Ishikawa (cell line): ENCODE measurements around the gene TIMP2.

Experiments used
- CEBPB ChIP-seq: IDR thresholded peaks from 2 replicates; pipeline ENCODE4 v1.6.1; 2012
- CREB1 ChIP-seq: IDR thresholded peaks from 2 replicates; pipeline ENCODE4 v1.6.1; 2012; ENCODE audit warnings: low read depth
- EGR1 ChIP-seq: IDR thresholded peaks from 2 replicates; pipeline ENCODE4 v1.6.1; 2012
- EP300 ChIP-seq: IDR thresholded peaks from 2 replicates; pipeline ENCODE4 v1.6.1; 2012; ENCODE audit warnings: borderline replicate concordance
- FOXM1 ChIP-seq: IDR thresholded peaks from 2 replicates; pipeline ENCODE4 v1.6.1; 2012; ENCODE audit warnings: low read depth, borderline replicate concordance
- RAD21 ChIP-seq: IDR thresholded peaks from 2 replicates; pipeline ENCODE4 v1.6.1; 2012; ENCODE audit warnings: low read depth
- TAF1 ChIP-seq: IDR thresholded peaks from 2 replicates; pipeline ENCODE4 v1.6.1; 2012; ENCODE audit warnings: low read depth, mild to moderate bottlenecking
- TCF12 ChIP-seq: IDR thresholded peaks from 2 replicates; pipeline ENCODE4 v1.6.1; 2012; ENCODE audit warnings: low read depth
- TEAD4 ChIP-seq: IDR thresholded peaks from 2 replicates; pipeline ENCODE4 v1.6.1; 2012
- YY1 ChIP-seq: IDR thresholded peaks from 2 replicates; pipeline ENCODE4 v1.6.1; 2012; ENCODE audit warnings: low read depth
- ZBTB7A ChIP-seq: IDR thresholded peaks from 2 replicates; pipeline ENCODE4 v1.6.1; 2012; ENCODE audit warnings: low read depth
- TF ChIP-seq, protein P1 (sequence below): IDR thresholded peaks from 2 replicates; pipeline ENCODE4 v1.6.1; 2012
- TF ChIP-seq, protein P2 (sequence below): IDR thresholded peaks from 2 replicates; pipeline ENCODE4 v1.6.1; 2012; ENCODE audit warnings: low read depth, mild to moderate bottlenecking
- TF ChIP-seq, protein P3 (sequence below): IDR thresholded peaks from 2 replicates; pipeline ENCODE4 v1.6.1; 2012

TIMP2 gene

DNA sequence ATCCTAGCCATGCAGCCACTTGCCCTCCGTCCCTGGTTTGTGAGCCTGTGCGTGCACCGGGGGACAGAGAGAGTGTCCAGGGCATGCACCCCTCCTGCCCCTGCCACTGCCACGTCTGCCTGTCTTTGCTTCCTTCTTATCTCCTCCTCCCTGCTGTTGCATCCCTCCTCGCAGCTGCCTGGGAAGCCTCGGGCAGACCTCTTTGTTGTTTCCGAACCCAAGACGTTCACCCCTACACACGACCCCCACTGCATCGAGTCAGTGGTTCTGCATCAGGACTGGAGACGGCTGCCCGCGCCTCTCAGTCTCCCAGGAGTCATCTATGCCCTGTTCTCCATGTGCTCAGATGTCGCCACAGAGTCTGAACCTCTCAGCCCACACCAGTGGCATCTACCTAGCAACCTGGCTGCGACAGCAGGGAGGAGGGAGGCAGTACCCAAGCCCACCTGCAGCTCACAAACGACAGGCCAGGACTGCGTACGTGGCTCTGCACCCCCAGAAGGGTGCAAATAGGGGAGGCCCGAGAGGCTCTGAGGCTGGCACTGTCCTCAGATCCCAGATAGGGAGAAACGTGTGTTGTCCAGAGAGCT is 5.2 kb downstream of the TIMP2 start:
- TF ChIP-seq EP300: no peak

DNA sequence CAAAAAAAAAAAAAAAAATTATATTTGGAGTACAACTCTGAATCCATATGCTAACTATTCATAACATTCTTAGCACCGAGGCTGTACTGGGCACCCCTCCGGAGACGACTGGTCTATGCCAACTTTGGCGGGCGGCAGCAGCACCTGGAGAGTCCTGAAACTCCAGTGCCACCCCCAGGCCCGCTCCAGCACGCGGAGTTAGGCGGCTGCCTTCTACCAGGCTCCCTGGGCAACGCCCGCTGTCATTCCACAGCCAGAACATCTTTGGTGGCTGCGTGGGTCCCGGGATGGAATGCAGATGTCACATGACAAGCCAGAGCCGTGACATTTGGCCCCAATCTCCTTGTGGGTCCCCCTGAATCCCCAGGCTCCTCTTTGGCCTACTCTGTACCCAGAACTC is 6.2 kb downstream of the TIMP2 start:
- TF ChIP-seq TAF1 (no peak), CREB1 (no peak), CEBPB (no peak), FOXM1 (no peak), TCF12 (no peak), TEAD4 (no peak)
- TF ChIP-seq, protein P1, sequence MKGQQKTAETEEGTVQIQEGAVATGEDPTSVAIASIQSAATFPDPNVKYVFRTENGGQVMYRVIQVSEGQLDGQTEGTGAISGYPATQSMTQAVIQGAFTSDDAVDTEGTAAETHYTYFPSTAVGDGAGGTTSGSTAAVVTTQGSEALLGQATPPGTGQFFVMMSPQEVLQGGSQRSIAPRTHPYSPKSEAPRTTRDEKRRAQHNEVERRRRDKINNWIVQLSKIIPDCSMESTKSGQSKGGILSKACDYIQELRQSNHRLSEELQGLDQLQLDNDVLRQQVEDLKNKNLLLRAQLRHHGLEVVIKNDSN: no peak
- TF ChIP-seq, protein P2, sequence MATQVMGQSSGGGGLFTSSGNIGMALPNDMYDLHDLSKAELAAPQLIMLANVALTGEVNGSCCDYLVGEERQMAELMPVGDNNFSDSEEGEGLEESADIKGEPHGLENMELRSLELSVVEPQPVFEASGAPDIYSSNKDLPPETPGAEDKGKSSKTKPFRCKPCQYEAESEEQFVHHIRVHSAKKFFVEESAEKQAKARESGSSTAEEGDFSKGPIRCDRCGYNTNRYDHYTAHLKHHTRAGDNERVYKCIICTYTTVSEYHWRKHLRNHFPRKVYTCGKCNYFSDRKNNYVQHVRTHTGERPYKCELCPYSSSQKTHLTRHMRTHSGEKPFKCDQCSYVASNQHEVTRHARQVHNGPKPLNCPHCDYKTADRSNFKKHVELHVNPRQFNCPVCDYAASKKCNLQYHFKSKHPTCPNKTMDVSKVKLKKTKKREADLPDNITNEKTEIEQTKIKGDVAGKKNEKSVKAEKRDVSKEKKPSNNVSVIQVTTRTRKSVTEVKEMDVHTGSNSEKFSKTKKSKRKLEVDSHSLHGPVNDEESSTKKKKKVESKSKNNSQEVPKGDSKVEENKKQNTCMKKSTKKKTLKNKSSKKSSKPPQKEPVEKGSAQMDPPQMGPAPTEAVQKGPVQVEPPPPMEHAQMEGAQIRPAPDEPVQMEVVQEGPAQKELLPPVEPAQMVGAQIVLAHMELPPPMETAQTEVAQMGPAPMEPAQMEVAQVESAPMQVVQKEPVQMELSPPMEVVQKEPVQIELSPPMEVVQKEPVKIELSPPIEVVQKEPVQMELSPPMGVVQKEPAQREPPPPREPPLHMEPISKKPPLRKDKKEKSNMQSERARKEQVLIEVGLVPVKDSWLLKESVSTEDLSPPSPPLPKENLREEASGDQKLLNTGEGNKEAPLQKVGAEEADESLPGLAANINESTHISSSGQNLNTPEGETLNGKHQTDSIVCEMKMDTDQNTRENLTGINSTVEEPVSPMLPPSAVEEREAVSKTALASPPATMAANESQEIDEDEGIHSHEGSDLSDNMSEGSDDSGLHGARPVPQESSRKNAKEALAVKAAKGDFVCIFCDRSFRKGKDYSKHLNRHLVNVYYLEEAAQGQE: no peak
- TF ChIP-seq, protein P3, sequence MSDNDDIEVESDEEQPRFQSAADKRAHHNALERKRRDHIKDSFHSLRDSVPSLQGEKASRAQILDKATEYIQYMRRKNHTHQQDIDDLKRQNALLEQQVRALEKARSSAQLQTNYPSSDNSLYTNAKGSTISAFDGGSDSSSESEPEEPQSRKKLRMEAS: no peak

DNA sequence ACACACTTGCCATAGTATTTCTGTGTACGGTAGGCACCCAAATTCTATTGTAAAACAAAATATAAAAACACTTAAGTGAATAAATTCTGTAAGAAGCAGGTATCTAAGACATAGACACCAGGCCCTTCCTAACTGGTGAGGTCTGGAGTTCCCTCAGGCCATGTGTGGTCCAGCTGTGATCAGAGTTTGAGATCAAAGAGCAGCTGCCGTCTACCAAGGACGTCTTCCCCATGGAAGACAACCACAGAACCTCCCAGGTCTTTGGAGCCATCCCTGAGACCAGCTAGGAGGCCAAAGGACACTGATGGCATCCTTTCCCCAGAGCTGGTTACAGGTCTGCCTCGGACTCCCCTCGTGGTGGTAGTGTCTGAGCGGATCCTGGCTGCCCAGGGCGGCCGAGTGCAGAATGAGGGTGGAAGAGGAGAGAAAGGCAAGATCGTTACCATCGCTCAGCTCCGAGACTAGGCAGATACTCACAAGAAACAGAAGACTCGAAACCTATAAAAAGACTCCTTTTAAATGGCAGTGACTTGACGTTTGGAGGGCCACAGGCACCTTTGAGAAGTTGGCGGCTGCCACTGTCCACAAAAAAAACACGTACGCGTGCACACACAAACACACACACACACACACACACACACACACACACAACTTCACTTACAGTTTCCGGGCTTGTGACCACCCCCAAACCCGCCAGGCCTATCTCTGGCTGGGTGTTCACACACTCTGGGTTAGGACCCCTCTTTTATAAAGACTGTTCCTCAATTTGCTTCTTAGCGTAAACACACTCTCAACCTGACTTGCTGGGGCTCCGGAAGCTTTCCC is 7.5 kb downstream of the TIMP2 start:
- TF ChIP-seq EGR1: no peak
- TF ChIP-seq TEAD4: no peak
- TF ChIP-seq, protein P2: no peak
- TF ChIP-seq, protein P3: no peak
- no peak for TF ChIP-seq FOXM1

DNA sequence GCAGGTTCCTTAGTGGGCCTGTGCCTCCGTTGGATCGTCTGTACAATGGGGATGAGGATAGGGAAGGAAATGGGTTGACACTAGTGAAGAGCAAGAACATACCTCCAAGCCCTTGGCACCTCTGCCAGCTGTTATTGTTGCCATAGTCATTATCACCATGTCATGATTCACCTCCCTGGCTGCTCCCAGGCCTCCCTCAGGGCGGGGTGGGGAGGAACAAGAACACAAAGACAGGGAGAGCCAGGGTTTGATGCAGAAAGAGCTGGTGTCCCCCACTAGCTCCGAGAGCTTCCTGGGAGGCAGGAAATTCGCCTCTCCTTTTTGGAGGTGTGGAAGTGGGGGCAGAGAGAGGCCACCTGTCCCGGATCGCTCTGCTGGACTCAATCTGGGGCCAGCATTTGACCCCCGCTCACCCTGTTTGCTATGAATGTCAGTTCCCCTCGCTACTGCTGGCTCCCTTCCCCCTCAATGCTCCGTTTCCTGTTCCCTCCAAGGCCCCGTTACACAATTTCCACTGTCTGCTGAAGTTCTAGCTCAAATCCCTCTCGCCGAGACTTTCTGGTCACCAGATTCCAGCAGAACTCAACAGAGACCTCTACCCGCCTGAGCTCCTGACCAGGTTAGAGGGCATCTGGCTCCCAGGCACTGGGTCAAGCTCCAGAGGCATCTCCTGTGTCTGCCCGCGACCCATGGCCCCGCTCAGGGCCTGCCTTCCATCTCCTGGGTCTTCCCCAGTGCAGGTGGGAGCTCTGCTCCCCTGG is 9.1 kb downstream of the TIMP2 start:
- TF ChIP-seq, protein P1: no peak
- no peak for TF ChIP-seq TEAD4
- TF ChIP-seq CEBPB: no peak
- TF ChIP-seq YY1: no peak
- no peak for TF ChIP-seq CREB1
- TF ChIP-seq EP300: no peak
- TF ChIP-seq TAF1: no peak
- TF ChIP-seq RAD21: no peak
- TF ChIP-seq, protein P3: no peak
- no peak for TF ChIP-seq EGR1
- no peak for TF ChIP-seq ZBTB7A
- TF ChIP-seq, protein P2: no peak
